ENCODE results near the gene AUNIP. TPM values are rescaled to one million over a fixed set of nuclear protein-coding genes. Genes with fewer than 3 reads are reported as not detected.

The AUNIP gene
- total RNA-seq, 2 experiments from 2014 or later = 7.8 to 10.1 TPM

Small RNA genes lying within 50 kb of the gene (microRNA-seq; reads per million reads assigned to microRNA genes)
- 5.1 reads per million, percentile 14 among the genes with 10 or more reads in this experiment for gene MIR3917 (ENCODE audit: borderline microRNAs expressed, borderline number of aligned reads, borderline replicate concordance)

Other genes with a start within 250 kb of the AUNIP start
- gene MAN1C1, start 242.7 kb downstream of the AUNIP start, total RNA-seq = 1 to 10 TPM; 4.6 to 4.8 TPM
- 10 to 100 TPM; 26.8 to 26.9 TPM for gene SELENON, start 59.3 kb downstream of the AUNIP start, total RNA-seq
- 10 to 100 TPM; 28.0 to 31.1 TPM for gene MTFR1L, start 39.5 kb downstream of the AUNIP start, total RNA-seq
- gene PAQR7, start 16.3 kb upstream of the AUNIP start, total RNA-seq = 1 to 10 TPM; 4.1 to 4.2 TPM
- gene STMN1, start 47.0 kb upstream of the AUNIP start, total RNA-seq = 100 to 1,000 TPM; 619 to 630 TPM
- gene PAFAH2, start 138.6 kb upstream of the AUNIP start, total RNA-seq = 1 to 10 TPM; 5.9 to 7.3 TPM
- not detected for gene EXTL1, start 162.3 kb upstream of the AUNIP start, total RNA-seq
- gene SLC30A2, start 186.7 kb upstream of the AUNIP start, total RNA-seq = not detected
- gene TRIM63, start 208.2 kb upstream of the AUNIP start, total RNA-seq = under 1 TPM; 0.17 to 0.19 TPM